ENCODE results near the gene WNT7B. TPM values are rescaled to one million over a fixed set of nuclear protein-coding genes. Genes with fewer than 3 reads are reported as not detected.

WNT7B gene
- total RNA-seq, 2 donors from 2014 or later: 0.19 TPM; not detected in 1

- H3K27me3 ChIP-seq: no peaks in the 10 kb centered on the region
- DNase-seq (ENCODE audit: low spot score): no peak
- H3K27ac ChIP-seq: no peak overlapping the region
- peaks cover 0 to under 1% of the 10 kb centered on the region in 2 donors for H3K9me3 ChIP-seq
- H3K4me3 ChIP-seq: no peak overlapping the region
- TF ChIP-seq CTCF (IDR thresholded peaks at IDR 0.05): no peak
- peaks cover 0 to 35% of the 10 kb centered on the region in 2 donors for H3K4me1 ChIP-seq
- H3K36me3 ChIP-seq: no peaks in the 10 kb centered on the region
Observed at GRCh38 chr22:45878051-45878781, 98.7 kb downstream of the WNT7B start.

GRCh38 chr22:45877651-45878050, 99.3 kb downstream of the WNT7B start:
- no peak for DNase-seq (ENCODE audit: low spot score)
- H3K9me3 ChIP-seq: peaks cover 0 to 6% of the 10 kb centered on the region in 2 donors
- H3K27me3 ChIP-seq: no peaks in the 10 kb centered on the region
- H3K4me1 ChIP-seq: peaks cover 0 to 35% of the 10 kb centered on the region in 2 donors
- no peak overlapping the region for H3K27ac ChIP-seq
- H3K36me3 ChIP-seq: no peaks in the 10 kb centered on the region
- no peak overlapping the region for H3K4me3 ChIP-seq
- TF ChIP-seq CTCF (IDR thresholded peaks at IDR 0.05): no peak

- Histone ChIP-seq H3K36me3 (no peaks in the 10 kb centered on the region), H3K27ac (no peak overlapping the region), H3K4me3 (no peak overlapping the region), H3K4me1 (peaks cover 0 to 35% of the 10 kb centered on the region in 2 donors), H3K27me3 (no peaks in the 10 kb centered on the region), H3K9me3 (peaks cover 0 to 10% of the 10 kb centered on the region in 2 donors)
- no peak for DNase-seq (ENCODE audit: low spot score)
- no peak for TF ChIP-seq CTCF (IDR thresholded peaks at IDR 0.05)
Observed at GRCh38 chr22:45877036-45877380, 100.0 kb downstream of the WNT7B start.

GRCh38 chr22:45876136-45877035, 100.6 kb downstream of the WNT7B start:
- Histone ChIP-seq H3K9me3 (peaks cover 0 to 10% of the 10 kb centered on the region in 2 donors), H3K36me3 (no peaks in the 10 kb centered on the region), H3K4me1 (peaks cover 0 to 35% of the 10 kb centered on the region in 2 donors), H3K27me3 (no peaks in the 10 kb centered on the region), H3K4me3 (no peak overlapping the region), H3K27ac (no peak overlapping the region)
- no peak for TF ChIP-seq CTCF (IDR thresholded peaks at IDR 0.05)
- DNase-seq (ENCODE audit: low spot score): no peak

GRCh38 chr22:45872659-45873263, 104.2 kb downstream of the WNT7B start:
- Histone ChIP-seq H3K4me3 (no peak overlapping the region), H3K27ac (no peak overlapping the region), H3K9me3 (peaks cover 0 to 10% of the 10 kb centered on the region in 2 donors), H3K27me3 (no peaks in the 10 kb centered on the region), H3K4me1 (peaks cover 0 to 8% of the 10 kb centered on the region in 2 donors), H3K36me3 (no peaks in the 10 kb centered on the region)
- DNase-seq (ENCODE audit: low spot score): no peak
- no peak for TF ChIP-seq CTCF (IDR thresholded peaks at IDR 0.05)
